ENCODE measurements around the gene TBC1D12.

Gene TBC1D12

DNA sequence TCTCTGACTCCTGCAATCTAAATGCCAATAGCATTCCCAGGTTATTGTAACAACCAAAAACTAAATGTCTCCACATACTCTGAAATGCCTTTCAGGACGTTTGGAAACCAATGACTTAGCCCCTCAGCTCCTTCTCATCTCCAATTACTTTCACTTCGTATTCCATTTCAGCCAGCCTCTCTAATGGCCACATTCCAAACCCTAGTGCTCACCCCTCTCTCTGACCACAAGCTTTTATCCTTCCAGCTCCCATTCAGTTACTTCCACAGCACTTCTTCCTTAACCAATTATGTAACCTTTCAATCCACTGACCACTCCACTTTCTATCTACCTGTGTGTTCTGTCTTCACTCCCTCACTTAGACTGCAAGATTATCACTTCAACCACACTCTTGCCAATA lies 43.9 kb upstream of the TBC1D12 start:
- Histone ChIP-seq H3K4me2 (no peak overlapping the region), H3K27me3 (ENCODE audit: insufficient read depth, low read depth) (no peaks in the 10 kb centered on the region), H2AFZ (ENCODE audit: low read depth) (no peak overlapping the region), H3K4me1 (ENCODE audit: low read depth, poor library complexity, severe bottlenecking) (peaks cover 17% of the 10 kb centered on the region), H3K9ac (no peak overlapping the region), H4K20me1 (ENCODE audit: insufficient read depth) (0 out of 2 replicates have a peak, but pooled peaks cover 3% of the 10 kb centered on the region), H3K79me2 (ENCODE audit: insufficient read depth, low read depth) (peaks cover 32% of the 10 kb centered on the region), H3K36me3 (ENCODE audit: insufficient read depth) (0 out of 2 replicates have a peak, but pooled peaks cover 10% of the 10 kb centered on the region), H3K27ac (no peak overlapping the region), H3K4me3 (IDR thresholded peaks at IDR 0.05; ENCODE audit: insufficient read depth, low read depth, low read length) (no peak overlapping the region)
- TF ChIP-seq, protein P1, sequence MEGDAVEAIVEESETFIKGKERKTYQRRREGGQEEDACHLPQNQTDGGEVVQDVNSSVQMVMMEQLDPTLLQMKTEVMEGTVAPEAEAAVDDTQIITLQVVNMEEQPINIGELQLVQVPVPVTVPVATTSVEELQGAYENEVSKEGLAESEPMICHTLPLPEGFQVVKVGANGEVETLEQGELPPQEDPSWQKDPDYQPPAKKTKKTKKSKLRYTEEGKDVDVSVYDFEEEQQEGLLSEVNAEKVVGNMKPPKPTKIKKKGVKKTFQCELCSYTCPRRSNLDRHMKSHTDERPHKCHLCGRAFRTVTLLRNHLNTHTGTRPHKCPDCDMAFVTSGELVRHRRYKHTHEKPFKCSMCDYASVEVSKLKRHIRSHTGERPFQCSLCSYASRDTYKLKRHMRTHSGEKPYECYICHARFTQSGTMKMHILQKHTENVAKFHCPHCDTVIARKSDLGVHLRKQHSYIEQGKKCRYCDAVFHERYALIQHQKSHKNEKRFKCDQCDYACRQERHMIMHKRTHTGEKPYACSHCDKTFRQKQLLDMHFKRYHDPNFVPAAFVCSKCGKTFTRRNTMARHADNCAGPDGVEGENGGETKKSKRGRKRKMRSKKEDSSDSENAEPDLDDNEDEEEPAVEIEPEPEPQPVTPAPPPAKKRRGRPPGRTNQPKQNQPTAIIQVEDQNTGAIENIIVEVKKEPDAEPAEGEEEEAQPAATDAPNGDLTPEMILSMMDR (conservative IDR thresholded peaks at IDR 0.05; ENCODE audit: low read depth, low read length), result no peak

DNA sequence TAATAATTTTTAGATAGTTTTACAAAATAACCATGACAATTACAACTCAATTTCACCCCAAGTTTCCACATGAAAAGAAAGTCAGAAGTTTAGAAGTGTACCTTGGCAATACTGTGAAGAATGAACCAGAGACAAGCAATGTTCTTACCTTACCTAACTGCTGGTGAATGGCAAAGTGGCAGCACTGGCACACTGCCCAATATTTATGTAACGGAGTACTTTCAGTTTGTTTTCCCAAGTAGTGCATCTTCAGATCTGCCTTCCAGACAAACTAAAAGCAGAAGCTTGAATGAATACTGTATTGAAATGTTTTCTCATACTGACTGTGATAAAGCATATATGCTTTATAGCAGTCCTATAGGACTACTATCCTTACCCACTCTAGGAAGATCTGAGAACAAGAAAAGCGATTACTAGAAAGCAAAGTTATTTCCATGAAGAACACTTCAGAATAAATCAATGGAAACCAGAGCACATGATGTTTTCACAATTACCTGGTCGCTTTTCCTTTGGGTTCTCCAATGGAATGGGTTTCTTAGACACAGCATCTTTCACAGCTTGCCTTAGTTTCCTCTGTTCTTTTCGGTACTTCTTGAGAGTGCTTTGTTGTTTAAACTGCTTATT lies 41.1 kb upstream of the TBC1D12 start:
- Histone ChIP-seq H3K4me1 (ENCODE audit: low read depth, poor library complexity, severe bottlenecking) (peaks cover 17% of the 10 kb centered on the region), H4K20me1 (ENCODE audit: insufficient read depth) (0 out of 2 replicates have a peak, but pooled peaks cover 3% of the 10 kb centered on the region), H3K4me2 (peak overlapping the region; percentile 77), H2AFZ (ENCODE audit: low read depth) (no peak overlapping the region), H3K36me3 (ENCODE audit: insufficient read depth) (0 out of 2 replicates have a peak, but pooled peaks cover 8% of the 10 kb centered on the region), H3K9ac (peak overlapping the region; percentile 74; the same call in 1 of the 2 replicates), H3K27ac (no peak overlapping the region), H3K79me2 (ENCODE audit: insufficient read depth, low read depth) (peaks cover 32% of the 10 kb centered on the region), H3K27me3 (ENCODE audit: insufficient read depth, low read depth) (no peaks in the 10 kb centered on the region), H3K4me3 (IDR thresholded peaks at IDR 0.05; ENCODE audit: insufficient read depth, low read depth, low read length) (no peak overlapping the region)
- TF ChIP-seq, protein P1 (conservative IDR thresholded peaks at IDR 0.05; ENCODE audit: low read depth, low read length), result no peak

DNA sequence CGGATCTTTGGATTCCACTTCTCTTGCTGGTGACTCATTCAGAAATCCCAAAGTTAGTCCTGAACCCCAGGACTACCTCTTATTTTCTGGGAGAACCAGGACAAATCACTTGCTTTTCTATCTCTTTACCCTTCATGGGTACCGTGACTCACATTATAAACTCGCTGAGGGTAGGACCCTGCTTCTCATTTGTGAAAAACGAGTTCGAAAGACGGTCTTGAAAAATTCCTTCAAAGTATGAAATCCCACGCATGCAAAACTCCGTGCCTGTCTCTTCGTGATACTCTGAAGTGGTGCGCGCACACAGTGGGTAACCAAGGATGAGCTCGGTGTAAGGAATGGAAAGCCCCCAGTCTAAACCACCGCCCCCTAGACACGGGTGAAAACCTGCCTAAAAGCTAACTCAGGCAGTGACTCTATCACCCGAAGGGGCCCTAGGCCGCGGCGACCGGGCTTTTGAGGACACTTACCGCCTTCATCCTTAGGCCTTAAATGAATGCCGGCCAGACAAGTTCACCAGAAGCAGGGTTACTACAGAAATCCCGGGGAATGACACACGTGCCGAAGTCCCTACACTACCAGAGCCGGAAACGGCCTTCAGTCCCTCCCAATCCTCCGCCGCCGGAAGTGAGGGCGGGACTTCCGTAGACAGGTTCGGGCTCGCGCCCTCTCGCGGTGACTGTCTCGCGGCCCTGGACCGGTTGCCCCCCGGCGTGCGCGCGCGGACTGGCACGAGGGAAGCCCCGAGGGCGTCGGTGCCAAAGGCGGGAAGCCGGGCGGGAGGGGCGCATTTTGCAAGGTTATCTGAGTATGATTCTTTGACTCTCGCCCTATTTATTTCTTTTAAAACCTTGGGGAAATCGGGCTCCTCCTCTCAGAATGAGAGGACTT lies 39.7 kb upstream of the TBC1D12 start, which contains the start of gene NOC3L:
TSS of gene NOC3L (minus strand) at position 580 of the 891 bp plus-strand sequence. CDS start at position 479, 101 bp downstream.
- Histone ChIP-seq H3K36me3 (ENCODE audit: insufficient read depth) (0 out of 2 replicates have a peak, but pooled peaks cover 6% of the 10 kb centered on the region), H3K27ac (peak within 1 kb of the TSS; percentile 57), H3K79me2 (ENCODE audit: insufficient read depth, low read depth) (peaks cover 32% of the 10 kb centered on the region), H3K27me3 (ENCODE audit: insufficient read depth, low read depth) (no peaks in the 10 kb centered on the region), H3K9ac (peak within 1 kb of the TSS; percentile 74), H2AFZ (ENCODE audit: low read depth) (peak within 1 kb of the TSS; percentile 98), H3K4me2 (peak within 1 kb of the TSS; percentile 77), H4K20me1 (ENCODE audit: insufficient read depth) (0 out of 2 replicates have a peak, but pooled peaks cover 3% of the 10 kb centered on the region), H3K4me1 (ENCODE audit: low read depth, poor library complexity, severe bottlenecking) (peaks cover 17% of the 10 kb centered on the region), H3K4me3 (IDR thresholded peaks at IDR 0.05; ENCODE audit: insufficient read depth, low read depth, low read length) (no peak within 1 kb of the TSS)
- TF ChIP-seq, protein P1 (conservative IDR thresholded peaks at IDR 0.05; ENCODE audit: low read depth, low read length), result peak; percentile 67

DNA sequence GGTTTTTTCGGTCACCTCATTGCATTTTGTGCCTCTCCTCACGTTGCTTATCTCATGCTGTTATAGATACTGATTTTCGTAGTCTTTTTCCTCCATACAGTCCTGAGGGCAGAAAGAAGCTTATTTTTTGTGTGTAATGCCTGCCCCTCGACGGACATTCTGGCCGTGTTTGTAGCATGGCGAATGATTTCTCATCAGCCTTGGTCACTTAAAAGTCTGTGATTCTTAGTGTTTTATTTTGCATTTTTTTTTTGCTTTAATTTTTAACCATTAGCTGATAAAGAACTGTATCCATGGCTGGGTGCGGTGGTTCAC lies 39.1 kb upstream of the TBC1D12 start:
- Histone ChIP-seq H3K36me3 (ENCODE audit: insufficient read depth) (0 out of 2 replicates have a peak, but pooled peaks cover under 1% of the 10 kb centered on the region), H4K20me1 (ENCODE audit: insufficient read depth) (0 out of 2 replicates have a peak, but pooled peaks cover 3% of the 10 kb centered on the region), H3K4me2 (peak overlapping the region; percentile 77; the same call in 1 of the 2 replicates), H3K4me1 (ENCODE audit: low read depth, poor library complexity, severe bottlenecking) (peaks cover 17% of the 10 kb centered on the region), H3K79me2 (ENCODE audit: insufficient read depth, low read depth) (peaks cover 31% of the 10 kb centered on the region), H3K27ac (peak overlapping the region; percentile 57; the same call in 1 of the 2 replicates), H3K9ac (peak overlapping the region; percentile 74), H3K4me3 (IDR thresholded peaks at IDR 0.05; ENCODE audit: insufficient read depth, low read depth, low read length) (no peak overlapping the region), H2AFZ (ENCODE audit: low read depth) (peak overlapping the region; percentile 98), H3K27me3 (ENCODE audit: insufficient read depth, low read depth) (no peaks in the 10 kb centered on the region)
- TF ChIP-seq, protein P1 (conservative IDR thresholded peaks at IDR 0.05; ENCODE audit: low read depth, low read length), result no peak; the same call in 1 of the 2 replicates
